Motor neuron (in vitro differentiated cells): ENCODE results near the gene MON2. TPM values are rescaled to one million over a fixed set of nuclear protein-coding genes. Genes with fewer than 3 reads are reported as not detected.

Experiments used
- total RNA-seq, 8 experiments: library from RNA; unstranded; fragments of 300-600 nt; gene quantifications; 2 replicates each; pipeline versions ENCODE4 v1.2.3 to v1.2.4, GENCODE V29; 2022

MON2 gene
- total RNA-seq, 8 experiments from 2014 or later, result 19.2 to 84.6 (median 39.7) TPM

Other genes starting within 250 kb of the MON2 start
- gene USP15, start 206.4 kb upstream of the MON2 start, total RNA-seq, result 10 to 100 TPM; 47.1 to 92.0 (median 67.7) TPM